ENCODE results near the gene ZFR2.

DNA sequence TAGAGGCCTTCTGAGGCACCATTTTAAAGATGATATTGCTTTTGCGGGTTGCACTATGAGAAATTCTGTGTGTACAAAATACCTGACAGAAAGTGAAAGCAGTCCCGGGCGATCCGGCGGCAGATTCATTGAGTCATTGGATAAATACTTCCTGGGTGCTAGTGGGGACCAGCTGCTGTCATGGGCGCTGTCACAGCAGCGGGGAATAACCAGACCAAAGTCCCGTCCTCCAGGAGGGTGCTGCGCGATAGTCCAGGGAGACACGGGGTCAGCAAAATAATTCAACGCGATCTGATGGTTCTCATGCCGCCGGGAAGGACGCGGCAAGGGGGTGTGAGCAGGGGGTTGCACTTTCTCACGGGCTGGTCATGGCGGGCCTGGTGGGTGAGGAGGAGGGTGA is 13.5 kb downstream of the ZFR2 start:
- TF ChIP-seq JUN (IDR thresholded peaks at IDR 0.05) (no peak), BHLHE40 (IDR thresholded peaks at IDR 0.05; ENCODE audit: low read depth, low read length) (no peak), KDM1A (IDR thresholded peaks at IDR 0.05; ENCODE audit: low read depth) (no peak), POLR2A (IDR thresholded peaks at IDR 0.05; ENCODE audit: low read length) (no peak), HEYL (CRISPR knock-in tag; IDR thresholded peaks at IDR 0.05) (no peak), JUNB (IDR thresholded peaks at IDR 0.05) (no peak), CBX2 (IDR thresholded peaks at IDR 0.05; ENCODE audit: borderline replicate concordance, low read depth) (no peak), SMC3 (IDR thresholded peaks at IDR 0.05) (no peak), ZSCAN20 (CRISPR knock-in tag; IDR thresholded peaks at IDR 0.05) (no peak)
- TF ChIP-seq, protein P1, sequence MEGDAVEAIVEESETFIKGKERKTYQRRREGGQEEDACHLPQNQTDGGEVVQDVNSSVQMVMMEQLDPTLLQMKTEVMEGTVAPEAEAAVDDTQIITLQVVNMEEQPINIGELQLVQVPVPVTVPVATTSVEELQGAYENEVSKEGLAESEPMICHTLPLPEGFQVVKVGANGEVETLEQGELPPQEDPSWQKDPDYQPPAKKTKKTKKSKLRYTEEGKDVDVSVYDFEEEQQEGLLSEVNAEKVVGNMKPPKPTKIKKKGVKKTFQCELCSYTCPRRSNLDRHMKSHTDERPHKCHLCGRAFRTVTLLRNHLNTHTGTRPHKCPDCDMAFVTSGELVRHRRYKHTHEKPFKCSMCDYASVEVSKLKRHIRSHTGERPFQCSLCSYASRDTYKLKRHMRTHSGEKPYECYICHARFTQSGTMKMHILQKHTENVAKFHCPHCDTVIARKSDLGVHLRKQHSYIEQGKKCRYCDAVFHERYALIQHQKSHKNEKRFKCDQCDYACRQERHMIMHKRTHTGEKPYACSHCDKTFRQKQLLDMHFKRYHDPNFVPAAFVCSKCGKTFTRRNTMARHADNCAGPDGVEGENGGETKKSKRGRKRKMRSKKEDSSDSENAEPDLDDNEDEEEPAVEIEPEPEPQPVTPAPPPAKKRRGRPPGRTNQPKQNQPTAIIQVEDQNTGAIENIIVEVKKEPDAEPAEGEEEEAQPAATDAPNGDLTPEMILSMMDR (IDR thresholded peaks at IDR 0.05) = no peak
